ENCODE results near the gene PNPLA2. TPM values are rescaled to one million over a fixed set of nuclear protein-coding genes. Genes with fewer than 3 reads are reported as not detected.

The PNPLA2 gene
- total and polyA plus RNA-seq, 10 of the 15 experiments (the other 5 are each of a cell fraction or from before 2014, with no cell fraction given) = 0.19 to 34.0 (median 8.1) TPM

DNA sequence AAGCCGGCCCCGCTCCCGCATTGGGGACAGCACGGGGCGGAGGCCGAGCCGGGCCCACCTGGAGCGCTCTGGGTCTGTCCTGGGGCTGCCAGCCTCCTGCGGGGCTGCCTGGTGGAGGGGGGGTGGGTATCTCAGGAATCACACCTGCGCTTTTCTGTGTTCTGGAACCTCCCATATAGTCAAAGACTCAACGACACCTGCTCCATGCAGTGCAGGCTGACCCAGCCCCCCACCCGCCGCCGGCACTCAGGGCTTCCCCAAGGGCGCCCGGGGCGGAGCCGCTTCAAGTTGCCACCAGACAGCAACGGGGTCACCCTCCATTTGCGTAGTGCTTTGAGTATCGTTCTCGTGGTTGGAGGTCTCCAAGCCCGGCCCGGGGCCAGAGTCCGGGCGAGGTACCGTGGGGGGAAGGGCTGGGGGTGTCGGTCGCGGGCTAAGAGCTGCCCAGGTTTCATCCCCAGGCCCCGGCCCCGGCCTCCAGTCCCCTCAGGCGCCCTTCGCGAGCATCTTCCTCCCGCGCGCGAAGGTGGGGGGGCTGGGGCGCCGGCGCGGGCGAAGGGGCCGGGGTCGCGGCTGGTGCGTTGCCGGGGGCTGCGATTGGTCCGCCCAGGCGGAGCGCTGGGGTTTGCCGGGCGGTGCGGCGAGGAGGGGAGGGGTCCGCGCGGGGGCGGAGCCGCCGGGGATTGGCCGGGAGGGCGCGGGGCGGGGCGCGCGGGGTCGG is 30.6 kb downstream of the PNPLA2 start:
- SMC1A ChIA-PET (ENCODE audit: uncharacterized antibody, unreplicated experiment) = no interaction called here
- Histone ChIP-seq H3K4me2 (ENCODE audit: control insufficient read depth, insufficient read depth) (peak overlapping the region; percentile 54), H3K27ac (ENCODE audit: control insufficient read depth, insufficient read depth) (no peak overlapping the region), H4K20me1 (ENCODE audit: control insufficient read depth, insufficient read depth) (no peaks in the 10 kb centered on the region), H2AFZ (ENCODE audit: control insufficient read depth, low read depth, low read length) (no peak overlapping the region), H3K9ac (ENCODE audit: control insufficient read depth, insufficient read depth, low read length) (no peak overlapping the region), H3K4me3 (peak overlapping the region; percentile 27; the same call in 1 of the 2 replicates), H3K79me2 (ENCODE audit: control insufficient read depth, insufficient read depth, low read length) (no peaks in the 10 kb centered on the region), H3K4me1 (ENCODE audit: control insufficient read depth, insufficient read depth, low read length) (peaks cover 4% of the 10 kb centered on the region), H3K27me3 (replicated peaks in 1 of 2; ENCODE audit: control insufficient read depth in 2 of 2, insufficient read depth in 2 of 2, low read length in 1 of 2) (no peaks in the 10 kb centered on the region; a peak in 1 of 4 replicates), H3K9me3 (replicated peaks; ENCODE audit: control insufficient read depth, insufficient read depth, low read length) (no peaks in the 10 kb centered on the region), H3K36me3 (ENCODE audit: control insufficient read depth in 2 of 2, insufficient read depth in 2 of 2, low read length in 1 of 2) (no peaks in the 10 kb centered on the region)
- ATAC-seq (no peak), DNase-seq (ENCODE audit: low read depth, low spot score) (no peak), FAIRE-seq (no peak)
- intact Hi-C loops (cut with micrococcal nuclease; ENCODE audit: unreplicated experiment) (no loop called here), in situ Hi-C loops (cut with MboI) (loop anchor here (10.0 kb wide), 2 partner anchors 206 to 1006 kb away; partner anchors contain the start of gene LSP1)
- POLR2A ChIA-PET = no interaction called here
- TF ChIP-seq EGR1 (IDR thresholded peaks at IDR 0.05; ENCODE audit: borderline replicate concordance in 1 of 2, low read depth in 2 of 2, low read length in 2 of 2) = 0 out of 3 replicates have a peak, but pooled peaks of 1 of the 2 experiments have one; percentile 2
- TF ChIP-seq EP300 (IDR thresholded peaks at IDR 0.05; ENCODE audit: borderline replicate concordance in 1 of 2, control insufficient read depth in 1 of 2, low read depth in 2 of 2, low read length in 2 of 2) = no peak
- RAD21 ChIA-PET (ENCODE audit: unreplicated experiment) = interaction anchor here (0.8 to 1.1 kb wide), 2 partner anchors 201 to 202 kb away, joined by 3 read pairs; no protein-coding TSS in a partner anchor
- CTCF ChIA-PET = interaction anchor here (0.7 to 3.4 kb wide), 4 partner anchors 18 to 202 kb away, joined by 3 to 23 read pairs (median 3); no protein-coding TSS in a partner anchor
- 6% methylated on average over 30 of the region's 71 CpGs for WGBS (ENCODE audit: insufficient coverage, insufficient replicate concordance, low lambda C conversion rate, missing lambda C conversion rate)
- BruUV-seq (replicated peaks) = no TSS peak

DNA sequence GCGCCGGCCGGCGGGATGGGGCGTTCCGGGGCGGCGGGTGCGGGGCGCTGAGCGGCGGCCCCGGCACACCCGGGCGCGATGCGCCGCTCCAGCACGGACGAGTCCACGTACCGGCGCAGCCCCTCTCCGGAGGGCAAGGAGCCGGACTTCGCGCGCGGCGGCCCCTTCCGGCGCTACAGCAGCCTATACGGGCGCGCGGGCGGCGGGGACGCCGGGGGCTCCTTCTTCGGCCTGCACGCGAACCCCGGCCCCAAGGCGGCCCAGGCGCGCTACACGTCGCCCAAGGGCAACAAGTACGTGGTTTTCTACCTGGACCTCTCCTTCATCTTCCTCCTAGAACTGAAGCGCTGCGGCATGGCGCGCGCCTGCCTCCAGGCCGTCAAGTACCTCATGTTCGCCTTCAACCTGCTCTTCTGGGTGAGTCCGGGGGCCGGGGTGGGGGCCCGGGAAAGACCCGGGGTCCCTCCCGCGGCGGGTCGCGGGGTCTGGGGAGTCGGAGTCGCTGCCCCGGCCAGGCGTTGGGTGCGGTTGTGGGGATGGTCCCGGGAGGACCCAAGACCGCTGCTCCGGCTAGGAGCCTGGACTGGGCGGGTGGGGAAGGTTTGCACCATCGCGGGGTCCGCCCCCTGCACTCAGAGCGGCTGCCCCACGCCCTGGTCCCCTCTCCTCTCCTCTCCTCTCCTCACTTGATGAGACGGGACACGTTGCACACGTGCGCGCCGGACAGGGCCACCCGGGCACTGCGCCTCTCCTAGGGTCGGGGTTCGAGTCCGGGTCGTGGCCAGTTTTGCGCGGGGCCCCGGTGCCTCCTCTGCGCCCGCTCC is 31.4 kb downstream of the PNPLA2 start:
- no peaks in the 10 kb centered on the region for H3K79me2 ChIP-seq (ENCODE audit: control insufficient read depth, insufficient read depth, low read length)
- CTCF ChIA-PET = no interaction called here
- no peak overlapping the region for H3K27ac ChIP-seq (ENCODE audit: control insufficient read depth, insufficient read depth)
- RAD21 ChIA-PET (ENCODE audit: unreplicated experiment) = no interaction called here
- no peaks in the 10 kb centered on the region for H4K20me1 ChIP-seq (ENCODE audit: control insufficient read depth, insufficient read depth)
- H3K4me2 ChIP-seq (ENCODE audit: control insufficient read depth, insufficient read depth) = peak overlapping the region; percentile 42; the same call in 1 of the 2 replicates
- H3K4me3 ChIP-seq = no peak overlapping the region; the same call in 1 of the 2 replicates
- intact Hi-C loops (cut with micrococcal nuclease; ENCODE audit: unreplicated experiment) = no loop called here
- no peak for ATAC-seq
- H3K36me3 ChIP-seq (ENCODE audit: control insufficient read depth in 2 of 2, insufficient read depth in 2 of 2, low read length in 1 of 2) = no peaks in the 10 kb centered on the region
- H3K4me1 ChIP-seq (ENCODE audit: control insufficient read depth, insufficient read depth, low read length) = no peaks in the 10 kb centered on the region
- SMC1A ChIA-PET (ENCODE audit: uncharacterized antibody, unreplicated experiment) = no interaction called here
- H3K27me3 ChIP-seq (replicated peaks in 1 of 2; ENCODE audit: control insufficient read depth in 2 of 2, insufficient read depth in 2 of 2, low read length in 1 of 2) = no peaks in the 10 kb centered on the region; a peak in 1 of 4 replicates
- no peak overlapping the region for H3K9ac ChIP-seq (ENCODE audit: control insufficient read depth, insufficient read depth, low read length)
- no peak for DNase-seq (ENCODE audit: low read depth, low spot score)
- WGBS (ENCODE audit: insufficient coverage, insufficient replicate concordance, low lambda C conversion rate, missing lambda C conversion rate) = 45% methylated on average over 34 of the region's 97 CpGs
- no TSS peak for BruUV-seq (replicated peaks)
- in situ Hi-C loops (cut with MboI) = loop anchor here (10.0 kb wide), 2 partner anchors 205 to 1005 kb away; partner anchors contain the start of gene LSP1
- no peak overlapping the region for H2AFZ ChIP-seq (ENCODE audit: control insufficient read depth, low read depth, low read length)
- POLR2A ChIA-PET = no interaction called here
- no peaks in the 10 kb centered on the region for H3K9me3 ChIP-seq (replicated peaks; ENCODE audit: control insufficient read depth, insufficient read depth, low read length)
- FAIRE-seq = no peak
- no peak for TF ChIP-seq RCOR1 (conservative IDR thresholded peaks at IDR 0.05; ENCODE audit: low read depth, low read length)
- TF ChIP-seq, protein P1, sequence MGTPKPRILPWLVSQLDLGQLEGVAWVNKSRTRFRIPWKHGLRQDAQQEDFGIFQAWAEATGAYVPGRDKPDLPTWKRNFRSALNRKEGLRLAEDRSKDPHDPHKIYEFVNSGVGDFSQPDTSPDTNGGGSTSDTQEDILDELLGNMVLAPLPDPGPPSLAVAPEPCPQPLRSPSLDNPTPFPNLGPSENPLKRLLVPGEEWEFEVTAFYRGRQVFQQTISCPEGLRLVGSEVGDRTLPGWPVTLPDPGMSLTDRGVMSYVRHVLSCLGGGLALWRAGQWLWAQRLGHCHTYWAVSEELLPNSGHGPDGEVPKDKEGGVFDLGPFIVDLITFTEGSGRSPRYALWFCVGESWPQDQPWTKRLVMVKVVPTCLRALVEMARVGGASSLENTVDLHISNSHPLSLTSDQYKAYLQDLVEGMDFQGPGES (IDR thresholded peaks at IDR 0.05) = no peak
- no peak for TF ChIP-seq ESRRA (IDR thresholded peaks at IDR 0.05; ENCODE audit: low read length)
- TF ChIP-seq, protein P2, sequence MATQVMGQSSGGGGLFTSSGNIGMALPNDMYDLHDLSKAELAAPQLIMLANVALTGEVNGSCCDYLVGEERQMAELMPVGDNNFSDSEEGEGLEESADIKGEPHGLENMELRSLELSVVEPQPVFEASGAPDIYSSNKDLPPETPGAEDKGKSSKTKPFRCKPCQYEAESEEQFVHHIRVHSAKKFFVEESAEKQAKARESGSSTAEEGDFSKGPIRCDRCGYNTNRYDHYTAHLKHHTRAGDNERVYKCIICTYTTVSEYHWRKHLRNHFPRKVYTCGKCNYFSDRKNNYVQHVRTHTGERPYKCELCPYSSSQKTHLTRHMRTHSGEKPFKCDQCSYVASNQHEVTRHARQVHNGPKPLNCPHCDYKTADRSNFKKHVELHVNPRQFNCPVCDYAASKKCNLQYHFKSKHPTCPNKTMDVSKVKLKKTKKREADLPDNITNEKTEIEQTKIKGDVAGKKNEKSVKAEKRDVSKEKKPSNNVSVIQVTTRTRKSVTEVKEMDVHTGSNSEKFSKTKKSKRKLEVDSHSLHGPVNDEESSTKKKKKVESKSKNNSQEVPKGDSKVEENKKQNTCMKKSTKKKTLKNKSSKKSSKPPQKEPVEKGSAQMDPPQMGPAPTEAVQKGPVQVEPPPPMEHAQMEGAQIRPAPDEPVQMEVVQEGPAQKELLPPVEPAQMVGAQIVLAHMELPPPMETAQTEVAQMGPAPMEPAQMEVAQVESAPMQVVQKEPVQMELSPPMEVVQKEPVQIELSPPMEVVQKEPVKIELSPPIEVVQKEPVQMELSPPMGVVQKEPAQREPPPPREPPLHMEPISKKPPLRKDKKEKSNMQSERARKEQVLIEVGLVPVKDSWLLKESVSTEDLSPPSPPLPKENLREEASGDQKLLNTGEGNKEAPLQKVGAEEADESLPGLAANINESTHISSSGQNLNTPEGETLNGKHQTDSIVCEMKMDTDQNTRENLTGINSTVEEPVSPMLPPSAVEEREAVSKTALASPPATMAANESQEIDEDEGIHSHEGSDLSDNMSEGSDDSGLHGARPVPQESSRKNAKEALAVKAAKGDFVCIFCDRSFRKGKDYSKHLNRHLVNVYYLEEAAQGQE (IDR thresholded peaks at IDR 0.05; ENCODE audit: low read depth, low read length) = no peak
- TF ChIP-seq CEBPB (IDR thresholded peaks at IDR 0.05; ENCODE audit: borderline replicate concordance in 1 of 2, low read depth in 2 of 2, low read length in 2 of 2) = no peak

Data from GM12878 (cell line).